Fibroblast of skin of scalp (primary cell): ENCODE results near the gene S100PBP.
"Not testable (repeated sequence)": the region's sequence is repeated elsewhere in the genome, so short reads cannot be mapped to it uniquely, and the experiment has no call there.

Source experiments
- DNase-seq: peaks from one replicate; pipeline ENCODE4 v3.0.0-alpha.2; 2013

S100PBP gene

DNA sequence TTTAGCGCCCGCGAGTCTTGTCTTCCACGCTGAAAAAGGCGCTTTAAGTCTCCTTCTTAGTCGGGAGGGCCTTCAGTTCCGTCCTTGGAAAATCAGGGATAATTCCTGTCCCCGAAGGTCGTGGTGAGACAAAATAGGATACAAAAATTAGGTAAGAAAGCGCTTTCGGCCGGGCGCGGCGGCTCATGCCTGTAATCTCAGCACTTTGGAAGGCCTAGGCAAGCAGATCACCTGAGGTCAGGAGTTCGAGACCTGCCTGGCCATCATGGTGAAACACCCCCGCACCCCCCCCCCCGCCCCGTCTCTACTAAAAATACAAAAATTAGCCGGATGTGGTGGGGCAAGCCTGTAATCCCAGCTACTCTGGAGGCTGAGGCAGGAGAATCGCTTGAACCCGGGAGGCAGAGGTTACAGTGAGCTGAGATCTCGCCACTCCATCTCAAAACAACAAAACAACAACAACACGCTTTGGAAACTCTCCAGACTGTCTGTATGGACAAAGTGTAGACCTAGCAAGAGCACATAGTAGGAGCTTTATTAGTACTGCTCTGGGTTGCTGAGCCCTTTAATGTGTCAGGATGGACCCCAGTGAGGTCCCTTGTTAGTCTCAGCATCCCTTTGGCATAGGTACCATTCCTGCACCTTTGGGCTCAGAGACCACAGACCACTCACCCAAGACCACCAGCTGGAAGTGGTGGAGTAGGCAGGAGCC lies 84.5 kb downstream of the S100PBP start:
- DNase-seq = no peak

DNA sequence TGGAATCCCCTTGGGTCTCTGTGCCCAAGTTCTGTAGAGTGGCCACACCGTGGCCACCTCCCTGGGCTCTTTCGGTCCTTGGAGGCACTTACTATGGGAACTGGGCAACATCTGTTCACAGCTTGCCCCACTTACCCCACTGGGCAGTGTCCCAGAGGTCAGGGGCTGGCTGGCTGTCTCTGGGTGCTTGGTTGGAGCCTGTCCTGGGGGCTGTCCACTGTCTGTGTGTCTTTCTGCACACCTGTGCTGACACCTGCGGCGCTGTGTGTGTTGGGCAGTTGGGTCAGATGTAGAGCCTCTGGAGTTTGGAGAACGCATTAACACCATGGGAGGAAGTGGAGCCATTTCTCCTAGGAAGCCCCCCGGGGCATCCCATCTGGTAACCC lies 85.1 kb downstream of the S100PBP start:
- DNase-seq = no peak

DNA sequence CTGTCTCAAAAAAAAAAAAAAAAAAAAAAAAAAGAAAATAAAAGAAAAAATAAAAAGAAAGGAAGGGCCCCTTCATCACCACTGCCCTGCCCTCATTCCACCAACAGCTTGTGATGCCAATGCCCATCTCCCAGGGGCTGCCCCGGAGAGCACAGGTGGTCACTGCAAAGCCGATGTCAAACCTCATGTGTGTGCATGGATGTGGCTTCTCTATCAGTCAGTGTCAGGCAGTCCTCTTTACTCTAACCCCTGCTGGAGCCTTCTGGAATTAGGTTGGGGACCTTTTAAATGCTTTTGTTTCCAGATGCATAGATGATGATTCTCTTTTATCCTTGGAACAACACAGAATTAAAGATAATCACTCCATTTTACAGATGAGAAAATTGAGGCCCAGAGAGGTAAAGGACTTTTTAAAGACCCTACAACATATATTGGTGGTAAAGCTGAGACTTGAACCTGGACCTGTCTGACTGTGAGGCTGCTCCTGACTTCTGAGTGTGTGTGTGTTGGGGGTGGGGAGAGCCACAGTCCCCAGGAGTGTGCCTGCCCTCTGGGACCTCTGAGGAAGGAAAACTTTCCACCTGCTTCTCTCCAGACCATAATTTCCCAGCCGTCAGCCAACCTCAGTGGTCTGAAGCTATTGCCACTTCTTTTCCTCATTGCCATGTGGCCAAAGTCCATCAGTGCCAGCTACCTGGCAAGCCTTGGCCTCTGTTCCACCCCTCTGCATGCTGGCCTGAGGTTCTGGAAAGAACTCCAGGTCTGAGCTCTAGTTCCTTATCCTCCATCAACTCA lies 86.7 kb downstream of the S100PBP start:
- no peak for DNase-seq

DNA sequence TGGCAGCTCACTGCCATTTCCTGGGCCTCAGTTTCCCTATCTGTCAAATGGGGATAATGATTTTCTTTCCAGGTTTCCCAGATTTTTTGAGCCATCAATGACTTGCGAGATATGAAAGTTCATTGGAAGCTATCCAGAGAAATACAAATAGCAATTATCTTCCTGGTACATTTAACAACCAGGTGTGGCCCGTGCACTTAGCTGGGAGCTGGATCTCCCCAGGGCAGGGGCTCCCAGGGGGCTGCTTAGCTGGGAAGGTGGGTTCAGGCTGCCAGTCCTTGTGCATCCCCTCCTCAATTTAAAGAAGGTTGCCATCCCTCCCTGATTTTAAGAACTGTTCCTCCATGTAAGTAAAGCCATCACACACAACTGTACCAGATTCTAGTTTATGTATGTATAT lies 87.3 kb downstream of the S100PBP start:
- no peak for DNase-seq

DNA sequence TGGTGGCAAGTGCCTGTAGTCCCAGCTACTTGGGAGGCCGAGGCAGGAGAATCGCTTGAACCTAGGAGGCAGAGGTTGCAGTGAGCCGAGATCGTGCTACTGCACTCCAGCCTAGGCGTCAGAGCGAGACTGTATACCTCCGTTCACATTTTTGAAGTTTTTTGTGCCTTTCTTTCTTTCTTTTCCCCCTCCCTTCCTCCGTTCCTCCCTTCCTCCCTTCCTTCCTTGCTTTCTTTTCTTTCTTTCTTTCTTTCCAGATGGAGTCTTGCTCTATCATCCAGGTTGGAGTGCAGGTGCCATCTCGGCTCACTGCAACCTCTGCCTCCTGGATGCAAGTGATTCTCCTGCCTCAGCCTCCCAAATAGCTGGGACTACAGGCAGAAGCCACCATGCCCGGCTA lies 88.1 kb downstream of the S100PBP start:
- not testable (repeated sequence) for DNase-seq

DNA sequence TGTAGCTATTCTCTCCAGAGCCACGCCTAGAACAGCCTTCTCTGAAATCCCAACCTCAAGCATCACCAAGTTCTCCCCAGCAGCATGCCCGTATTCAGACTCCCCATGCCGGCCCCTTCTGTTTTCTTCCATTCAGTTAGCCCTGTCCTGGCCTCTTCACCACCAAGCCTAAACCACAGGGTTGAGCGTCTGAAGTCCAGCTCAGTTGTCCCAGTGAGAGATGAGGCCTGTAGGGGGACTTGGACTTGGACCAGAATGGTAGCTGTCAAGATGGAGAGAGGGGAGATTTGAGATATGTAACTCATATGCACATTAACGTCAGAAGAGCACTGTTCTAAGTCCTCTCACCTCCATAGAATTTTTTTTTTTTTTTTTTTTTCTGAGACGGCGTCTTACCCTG lies 89.2 kb downstream of the S100PBP start:
- DNase-seq = no peak

DNA sequence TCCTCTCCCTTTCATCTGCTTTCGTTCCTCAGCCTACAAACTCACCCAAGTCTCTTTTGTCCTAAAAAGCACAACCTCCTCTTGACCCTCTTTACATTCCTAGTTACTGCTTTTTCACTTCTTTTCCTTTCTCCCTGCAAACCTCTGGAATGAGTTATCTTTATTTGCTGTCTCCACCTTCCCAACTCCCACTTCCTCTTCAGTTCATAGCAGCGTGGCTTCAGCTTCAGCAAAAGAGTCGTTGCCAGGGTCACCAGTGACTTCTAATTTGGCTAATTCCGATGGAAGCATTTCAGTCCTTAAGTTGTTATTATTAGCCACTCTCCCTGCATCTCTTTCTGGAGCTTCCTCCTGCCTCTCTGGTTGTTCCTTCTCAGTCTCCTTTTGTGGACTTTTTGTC lies 90.0 kb downstream of the S100PBP start:
- peak; percentile 48 for DNase-seq
